ENCODE measurements around the gene AGMO. TPM values are rescaled to one million over a fixed set of nuclear protein-coding genes. Genes with fewer than 3 reads are reported as not detected.

Gene AGMO
- total and polyA plus RNA-seq, 4 donors, result 21.6 to 46.6 (median 31.6) TPM

GRCh38 chr7:15491361-15491760 lies 70.5 kb downstream of the AGMO start:
- DNase-seq (ENCODE audit: low spot score), result no peak
- WGBS, result 67% methylated on average over 2 of the region's 2 CpGs

GRCh38 chr7:15490291-15490690 lies 71.5 kb downstream of the AGMO start:
- H3K27me3 ChIP-seq (ENCODE audit: control insufficient read depth in 4 of 4, insufficient read depth in 4 of 4, low read length in 3 of 4), result no peaks in the 10 kb centered on the region
- no peak overlapping the region for H3K27ac ChIP-seq (ENCODE audit: low read depth in 1 of 2, low read length in 2 of 2)
- no peaks in the 10 kb centered on the region for H3K4me1 ChIP-seq (ENCODE audit: control insufficient read depth in 4 of 4, insufficient read depth in 4 of 4, low read length in 3 of 4)
- no peaks in the 10 kb centered on the region for H3K9me3 ChIP-seq (ENCODE audit: control insufficient read depth in 4 of 4, low read length in 3 of 4)
- H3K4me3 ChIP-seq (ENCODE audit: low read depth in 1 of 3, low read length in 3 of 3), result no peak overlapping the region
- 89% methylated on average over 1 of the region's 1 CpG for WGBS
- H3K36me3 ChIP-seq (ENCODE audit: control insufficient read depth in 4 of 4, insufficient read depth in 3 of 4, low read depth in 1 of 4, low read length in 3 of 4), result no peaks in the 10 kb centered on the region
- TF ChIP-seq HNF4A (conservative IDR thresholded peaks at IDR 0.05), result no peak
- TF ChIP-seq ATF3 (IDR thresholded peaks at IDR 0.05), result no peak
- TF ChIP-seq RAD21 (IDR thresholded peaks at IDR 0.05), result no peak
- TF ChIP-seq REST (IDR thresholded peaks at IDR 0.05), result no peak
- TF ChIP-seq EGR1 (IDR thresholded peaks at IDR 0.05; ENCODE audit: low read depth in 2 of 2), result no peak
- no peak for TF ChIP-seq RXRA (IDR thresholded peaks at IDR 0.05)
- TF ChIP-seq YY1 (IDR thresholded peaks at IDR 0.05), result no peak
- H3K9ac ChIP-seq (ENCODE audit: low read depth in 1 of 2, low read length in 2 of 2), result no peak overlapping the region
- DNase-seq (ENCODE audit: low spot score), result no peak

More at GRCh38 chr7:15491361-15491760, 70.5 kb downstream of the AGMO start:
- Histone ChIP-seq H3K9me3 (ENCODE audit: control insufficient read depth in 4 of 4, low read length in 3 of 4) (no peaks in the 10 kb centered on the region), H3K36me3 (ENCODE audit: control insufficient read depth in 4 of 4, insufficient read depth in 3 of 4, low read depth in 1 of 4, low read length in 3 of 4) (no peaks in the 10 kb centered on the region), H3K9ac (ENCODE audit: low read depth in 1 of 2, low read length in 2 of 2) (no peak overlapping the region), H3K27ac (ENCODE audit: low read depth in 1 of 2, low read length in 2 of 2) (no peak overlapping the region), H3K4me1 (ENCODE audit: control insufficient read depth in 4 of 4, insufficient read depth in 4 of 4, low read length in 3 of 4) (no peaks in the 10 kb centered on the region), H3K27me3 (ENCODE audit: control insufficient read depth in 4 of 4, insufficient read depth in 4 of 4, low read length in 3 of 4) (no peaks in the 10 kb centered on the region), H3K4me3 (ENCODE audit: low read depth in 1 of 3, low read length in 3 of 3) (no peak overlapping the region)
- TF ChIP-seq REST (IDR thresholded peaks at IDR 0.05) (no peak), FOXA2 (IDR thresholded peaks at IDR 0.05) (no peak), ZBTB33 (IDR thresholded peaks at IDR 0.05) (no peak), SP1 (IDR thresholded peaks at IDR 0.05) (no peak)

Measured in liver (tissue), 9 donors.